ENCODE data around the gene ANKRD60.

DNA sequence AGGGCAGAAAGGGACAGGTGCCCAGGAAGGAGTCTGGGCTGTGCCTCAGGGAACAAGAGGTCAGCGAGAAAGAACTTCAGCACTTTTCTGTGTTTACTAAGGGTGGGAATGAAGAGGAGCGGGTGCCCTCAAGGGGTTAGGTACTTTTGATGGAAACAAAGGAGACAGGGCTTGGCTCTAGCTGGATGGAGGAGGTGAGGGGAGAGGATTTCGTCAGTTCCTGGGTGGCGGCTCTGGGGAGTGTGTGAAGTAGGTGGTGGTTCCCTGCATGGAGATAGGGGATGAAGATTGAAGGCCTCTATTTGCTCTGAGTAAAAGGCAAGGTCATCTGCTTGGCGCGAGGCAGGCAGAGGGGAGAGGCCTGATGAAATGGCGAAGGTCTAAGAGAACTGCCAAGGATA lies 40.0 kb upstream of the ANKRD60 start:
- TF ChIP-seq, protein P1, sequence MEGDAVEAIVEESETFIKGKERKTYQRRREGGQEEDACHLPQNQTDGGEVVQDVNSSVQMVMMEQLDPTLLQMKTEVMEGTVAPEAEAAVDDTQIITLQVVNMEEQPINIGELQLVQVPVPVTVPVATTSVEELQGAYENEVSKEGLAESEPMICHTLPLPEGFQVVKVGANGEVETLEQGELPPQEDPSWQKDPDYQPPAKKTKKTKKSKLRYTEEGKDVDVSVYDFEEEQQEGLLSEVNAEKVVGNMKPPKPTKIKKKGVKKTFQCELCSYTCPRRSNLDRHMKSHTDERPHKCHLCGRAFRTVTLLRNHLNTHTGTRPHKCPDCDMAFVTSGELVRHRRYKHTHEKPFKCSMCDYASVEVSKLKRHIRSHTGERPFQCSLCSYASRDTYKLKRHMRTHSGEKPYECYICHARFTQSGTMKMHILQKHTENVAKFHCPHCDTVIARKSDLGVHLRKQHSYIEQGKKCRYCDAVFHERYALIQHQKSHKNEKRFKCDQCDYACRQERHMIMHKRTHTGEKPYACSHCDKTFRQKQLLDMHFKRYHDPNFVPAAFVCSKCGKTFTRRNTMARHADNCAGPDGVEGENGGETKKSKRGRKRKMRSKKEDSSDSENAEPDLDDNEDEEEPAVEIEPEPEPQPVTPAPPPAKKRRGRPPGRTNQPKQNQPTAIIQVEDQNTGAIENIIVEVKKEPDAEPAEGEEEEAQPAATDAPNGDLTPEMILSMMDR (conservative IDR thresholded peaks at IDR 0.05; ENCODE audit: low read depth, low read length): no peak
- TF ChIP-seq POLR2A (IDR thresholded peaks at IDR 0.05; ENCODE audit: low read depth, low read length): no peak
- no peak for TF ChIP-seq FOS (IDR thresholded peaks at IDR 0.05; ENCODE audit: low read depth, low read length)

Measured in IMR-90 (cell line).